Stimulated activated CD8-positive, alpha-beta memory T cell treated with anti-CD3 and anti-CD28 coated beads, Interleukin-4, amount 100 ng/mL, for 1 hour (primary cell): ENCODE results near the gene NPAS3.

ENCODE experiments used
- DNase-seq, 2 donors: peaks; one replicate each; pipeline ENCODE4 v3.0.0-alpha.2; 2020; ENCODE audit warnings: low read depth in 2 of 2, low spot score in 1 of 2

Gene NPAS3

GRCh38 chr14:33661101-33661500 is 722.4 kb downstream of the NPAS3 start:
- no peak for DNase-seq

- no peak for DNase-seq
Measured at GRCh38 chr14:33668066-33668465, 729.4 kb downstream of the NPAS3 start.

- no peak for DNase-seq
Measured at GRCh38 chr14:33669111-33669510, 730.4 kb downstream of the NPAS3 start.

GRCh38 chr14:33670235-33670634 is 731.6 kb downstream of the NPAS3 start:
- DNase-seq, result no peak

- no peak for DNase-seq
Measured at GRCh38 chr14:33671556-33671955, 732.9 kb downstream of the NPAS3 start.

- no peak for DNase-seq
Measured at GRCh38 chr14:33674927-33675326, 736.2 kb downstream of the NPAS3 start.

- DNase-seq, result no peak
Measured at GRCh38 chr14:33675415-33676130, 736.9 kb downstream of the NPAS3 start.

- no peak for DNase-seq
Measured at GRCh38 chr14:33676135-33676566, 737.5 kb downstream of the NPAS3 start.

- no peak for DNase-seq
Measured at GRCh38 chr14:33676891-33677290, 738.2 kb downstream of the NPAS3 start.

- no peak for DNase-seq
Measured at GRCh38 chr14:33678005-33678404, 739.3 kb downstream of the NPAS3 start.

- no peak for DNase-seq
Measured at GRCh38 chr14:33679025-33679424, 740.3 kb downstream of the NPAS3 start.

GRCh38 chr14:33679461-33680225 is 741.0 kb downstream of the NPAS3 start:
- DNase-seq, result no peak

- no peak for DNase-seq
Measured at GRCh38 chr14:33680873-33681272, 742.2 kb downstream of the NPAS3 start.

GRCh38 chr14:33682760-33683159 is 744.1 kb downstream of the NPAS3 start:
- no peak for DNase-seq

GRCh38 chr14:33685026-33685425 is 746.3 kb downstream of the NPAS3 start:
- DNase-seq, result no peak

GRCh38 chr14:33685698-33686097 is 747.0 kb downstream of the NPAS3 start:
- no peak for DNase-seq

- no peak for DNase-seq
Measured at GRCh38 chr14:33686218-33686617, 747.5 kb downstream of the NPAS3 start.

GRCh38 chr14:33686856-33687255 is 748.2 kb downstream of the NPAS3 start:
- DNase-seq, result no peak

GRCh38 chr14:33689680-33690079 is 751.0 kb downstream of the NPAS3 start:
- no peak for DNase-seq

- no peak for DNase-seq
Measured at GRCh38 chr14:33691907-33692306, 753.2 kb downstream of the NPAS3 start.

GRCh38 chr14:33692762-33693161 is 754.1 kb downstream of the NPAS3 start:
- no peak for DNase-seq

GRCh38 chr14:33693237-33693636 is 754.6 kb downstream of the NPAS3 start:
- no peak for DNase-seq

GRCh38 chr14:33696165-33696564 is 757.5 kb downstream of the NPAS3 start:
- DNase-seq, result no peak
